HepG2 (cell line): ENCODE results near the gene ATIC. TPM values are rescaled to one million over a fixed set of nuclear protein-coding genes. Genes with fewer than 3 reads are reported as not detected.

Source experiments
- ARNTL ChIP-seq: sonication (generic); formaldehyde crosslinking; IDR thresholded peaks from 2 replicates; pipeline ENCODE4 v1.4.0; 2020; ENCODE audit warnings: mild to moderate bottlenecking, missing genetic modification reagents
- ATF7 ChIP-seq, 2 experiments: fragments of 450-650 bp in 1 of 2; sonication (generic) in 1 of 2; formaldehyde crosslinking in 1 of 2; IDR thresholded peaks; 2 replicates each; pipeline versions ENCODE4 v1.4.0 to v1.6.1; 2016 to 2020; ENCODE audit warnings: antibody characterized with exemption in 1 of 2, mild to moderate bottlenecking in 1 of 2, missing genetic modification reagents in 1 of 2
- EHMT2 ChIP-seq: fragments of 200-600 bp; sonication (generic); IDR thresholded peaks from 2 replicates; pipeline ENCODE4 v1.7.0; 2017; ENCODE audit warnings: antibody characterized with exemption, low read depth, low read length, borderline replicate concordance
- FOXP1 ChIP-seq, 2 experiments: fragments of 450-650 bp in 1 of 2; IDR thresholded peaks; 2 replicates each; pipeline ENCODE4 v1.6.1; 2017 to 2018; ENCODE audit warnings: antibody characterized with exemption in 1 of 2
- GPBP1L1 ChIP-seq: sonication (generic); formaldehyde crosslinking; IDR thresholded peaks from 2 replicates; pipeline ENCODE4 v1.5.0; 2020; ENCODE audit warnings: mild to moderate bottlenecking, missing genetic modification reagents
- IRF2 ChIP-seq: IDR thresholded peaks from 2 replicates; pipeline ENCODE4 v1.6.1; 2018; ENCODE audit warnings: missing genetic modification reagents, missing compliant biosample characterization
- JUN ChIP-seq: sonication (generic); formaldehyde crosslinking; IDR thresholded peaks from 2 replicates; pipeline ENCODE4 v1.4.0; 2020; ENCODE audit warnings: mild to moderate bottlenecking, missing genetic modification reagents
- PHF8 ChIP-seq: sonication (generic); formaldehyde crosslinking; IDR thresholded peaks from 2 replicates; pipeline ENCODE4 v1.5.0; 2020; ENCODE audit warnings: missing genetic modification reagents
- POLR2AphosphoS2 ChIP-seq: IDR thresholded peaks from 2 replicates; pipeline ENCODE4 v1.6.1; 2011; ENCODE audit warnings: low read depth, low read length, improper control_type of control experiment
- POLR2AphosphoS5 ChIP-seq: IDR thresholded peaks from 2 replicates; pipeline ENCODE4 v1.6.1; 2012; ENCODE audit warnings: low read depth, low read length
- RARA ChIP-seq: IDR thresholded peaks from 2 replicates; pipeline ENCODE4 v1.6.1; 2016; ENCODE audit warnings: missing genetic modification reagents, missing compliant biosample characterization
- TCF12 ChIP-seq, 2 experiments: fragments of 450-650 bp in 1 of 2; sonication (generic) in 1 of 2; formaldehyde crosslinking in 1 of 2; IDR thresholded peaks; 2 replicates each; pipeline versions ENCODE4 v1.6.1 to v1.8.0; 2017 to 2022; ENCODE audit warnings: antibody characterized with exemption in 1 of 2, mild to moderate bottlenecking in 1 of 2, missing genetic modification reagents in 1 of 2, moderate library complexity in 1 of 2
- XBP1 ChIP-seq: sonication (generic); formaldehyde crosslinking; IDR thresholded peaks from 2 replicates; pipeline ENCODE4 v1.5.0; 2020; ENCODE audit warnings: missing genetic modification reagents
- ZBTB33 ChIP-seq: sonication (generic); formaldehyde crosslinking; IDR thresholded peaks from 2 replicates; pipeline ENCODE4 v1.4.0; 2020; ENCODE audit warnings: missing genetic modification reagents
- ZNF552 ChIP-seq: sonication (generic); formaldehyde crosslinking; IDR thresholded peaks from 2 replicates; pipeline ENCODE4 v1.9.0; 2022; ENCODE audit warnings: missing genetic modification reagents, mild to moderate bottlenecking, borderline replicate concordance
- polyA plus RNA-seq, 8 experiments: library from polyadenylated mRNA; depleted of rRNA in 3 of 8; stranded (reverse) in 7 of 8; unstranded in 1 of 8; fragments of >200 nt; fragmentation: Illumina TruSeq in 4 of 8; extraction: Trizol in 4 of 8; gene quantifications; 2 replicates each; pipeline versions ENCODE4 v1.2.1 to v1.2.3, GENCODE V29; 2011 to 2016; ENCODE audit warnings: low read depth in 4 of 8, missing spikeins in 1 of 8, mixed read lengths in 1 of 8; ENCODE audit not compliant: insufficient read depth in 1 of 8
- total RNA-seq, 5 experiments: library from RNA; depleted of rRNA; stranded (reverse); fragments of >200 nt; fragmentation: Illumina TruSeq; extraction: Trizol; gene quantifications; 2 replicates each; pipeline ENCODE4 v1.2.3, GENCODE V29; 2016; ENCODE audit warnings: low read depth in 1 of 5
- TF ChIP-seq, protein P1 (sequence below): sonication (generic); formaldehyde crosslinking; IDR thresholded peaks from 2 replicates; pipeline ENCODE4 v1.5.1; 2020; ENCODE audit warnings: missing genetic modification reagents, mild to moderate bottlenecking, borderline replicate concordance
- TF ChIP-seq, protein P2 (sequence below): sonication (generic); IDR thresholded peaks from 2 replicates; pipeline ENCODE4 v1.6.1; 2016; ENCODE audit warnings: low read depth, borderline replicate concordance
- TF ChIP-seq, protein P3 (sequence below): sonication (generic); formaldehyde crosslinking; IDR thresholded peaks from 2 replicates; pipeline ENCODE4 v1.5.0; 2020; ENCODE audit warnings: mild to moderate bottlenecking, missing genetic modification reagents, borderline replicate concordance

The ATIC gene
- total and polyA plus RNA-seq, 2 of the 13 experiments (the other 11 are each of a cell fraction or from before 2014, with no cell fraction given), result 89.8 to 146 TPM

DNA sequence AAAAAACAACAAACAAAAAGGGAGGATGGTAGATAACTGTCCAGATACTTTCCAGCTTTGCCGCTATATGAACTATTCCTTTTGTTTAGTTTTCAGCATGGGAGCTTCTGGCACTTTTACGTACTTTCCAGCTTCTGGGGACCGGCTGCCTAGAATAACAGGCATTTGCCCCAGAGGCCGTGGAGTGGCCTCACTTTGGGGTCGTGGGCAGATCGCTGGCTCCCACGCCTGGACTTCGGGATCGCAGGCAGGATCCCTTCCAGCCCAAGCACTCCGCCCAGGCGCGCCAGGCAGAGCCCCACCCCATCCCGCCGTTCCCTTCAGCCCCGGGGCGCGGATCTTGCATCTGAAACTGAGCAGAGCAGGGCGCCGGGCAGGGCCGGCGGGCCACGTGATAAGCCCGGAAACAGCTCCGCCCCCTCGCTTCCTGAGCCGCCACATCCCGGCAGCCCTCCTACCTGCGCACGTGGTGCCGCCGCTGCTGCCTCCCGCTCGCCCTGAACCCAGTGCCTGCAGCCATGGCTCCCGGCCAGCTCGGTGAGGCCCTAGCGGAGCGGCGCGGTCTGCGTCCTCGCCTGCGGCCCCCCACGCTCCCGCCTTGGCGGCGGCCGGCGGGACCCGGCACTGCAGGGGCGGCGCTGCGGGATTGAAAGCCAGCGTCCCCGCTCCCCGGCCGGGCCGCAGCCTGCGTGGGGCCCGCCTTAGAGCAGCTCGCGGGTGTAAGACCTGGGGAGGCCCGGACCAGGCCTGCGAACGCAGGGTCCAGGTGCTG lies at the start of gene ATIC (continued):
- TF ChIP-seq POLR2AphosphoS2, result no peak
- peak; percentile 68 for TF ChIP-seq RARA (CRISPR knock-in tag)
- TF ChIP-seq TCF12 (IDR thresholded peaks at IDR 0.05), result no peak
- peak; percentile 96 for TF ChIP-seq TCF12 (CRISPR knock-in tag; IDR thresholded peaks at IDR 0.05)
- peak; percentile 89; the same call in 1 of the 2 replicates for TF ChIP-seq ZNF552 (CRISPR knock-in tag)
- TF ChIP-seq ATF7 (IDR thresholded peaks at IDR 0.05), result no peak
- TF ChIP-seq ATF7 (CRISPR knock-in tag; IDR thresholded peaks at IDR 0.05), result peak; percentile 90
- peak; percentile 93; the same call in 1 of the 2 replicates for TF ChIP-seq JUN (CRISPR knock-in tag)
- TF ChIP-seq ARNTL (CRISPR knock-in tag), result peak; percentile 99
- TF ChIP-seq ZBTB33, result 0 out of 2 replicates have a peak, but pooled peaks have one; percentile 38
- TF ChIP-seq, protein P1, sequence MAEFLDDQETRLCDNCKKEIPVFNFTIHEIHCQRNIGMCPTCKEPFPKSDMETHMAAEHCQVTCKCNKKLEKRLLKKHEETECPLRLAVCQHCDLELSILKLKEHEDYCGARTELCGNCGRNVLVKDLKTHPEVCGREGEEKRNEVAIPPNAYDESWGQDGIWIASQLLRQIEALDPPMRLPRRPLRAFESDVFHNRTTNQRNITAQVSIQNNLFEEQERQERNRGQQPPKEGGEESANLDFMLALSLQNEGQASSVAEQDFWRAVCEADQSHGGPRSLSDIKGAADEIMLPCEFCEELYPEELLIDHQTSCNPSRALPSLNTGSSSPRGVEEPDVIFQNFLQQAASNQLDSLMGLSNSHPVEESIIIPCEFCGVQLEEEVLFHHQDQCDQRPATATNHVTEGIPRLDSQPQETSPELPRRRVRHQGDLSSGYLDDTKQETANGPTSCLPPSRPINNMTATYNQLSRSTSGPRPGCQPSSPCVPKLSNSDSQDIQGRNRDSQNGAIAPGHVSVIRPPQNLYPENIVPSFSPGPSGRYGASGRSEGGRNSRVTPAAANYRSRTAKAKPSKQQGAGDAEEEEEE (CRISPR knock-in tag), result peak; percentile 93; the same call in 1 of the 2 replicates
- TF ChIP-seq, protein P2, sequence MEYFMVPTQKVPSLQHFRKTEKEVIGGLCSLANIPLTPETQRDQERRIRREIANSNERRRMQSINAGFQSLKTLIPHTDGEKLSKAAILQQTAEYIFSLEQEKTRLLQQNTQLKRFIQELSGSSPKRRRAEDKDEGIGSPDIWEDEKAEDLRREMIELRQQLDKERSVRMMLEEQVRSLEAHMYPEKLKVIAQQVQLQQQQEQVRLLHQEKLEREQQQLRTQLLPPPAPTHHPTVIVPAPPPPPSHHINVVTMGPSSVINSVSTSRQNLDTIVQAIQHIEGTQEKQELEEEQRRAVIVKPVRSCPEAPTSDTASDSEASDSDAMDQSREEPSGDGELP, result peak; percentile 79; the same call in 1 of the 2 replicates
- no peak for TF ChIP-seq GPBP1L1
- TF ChIP-seq, protein P3, sequence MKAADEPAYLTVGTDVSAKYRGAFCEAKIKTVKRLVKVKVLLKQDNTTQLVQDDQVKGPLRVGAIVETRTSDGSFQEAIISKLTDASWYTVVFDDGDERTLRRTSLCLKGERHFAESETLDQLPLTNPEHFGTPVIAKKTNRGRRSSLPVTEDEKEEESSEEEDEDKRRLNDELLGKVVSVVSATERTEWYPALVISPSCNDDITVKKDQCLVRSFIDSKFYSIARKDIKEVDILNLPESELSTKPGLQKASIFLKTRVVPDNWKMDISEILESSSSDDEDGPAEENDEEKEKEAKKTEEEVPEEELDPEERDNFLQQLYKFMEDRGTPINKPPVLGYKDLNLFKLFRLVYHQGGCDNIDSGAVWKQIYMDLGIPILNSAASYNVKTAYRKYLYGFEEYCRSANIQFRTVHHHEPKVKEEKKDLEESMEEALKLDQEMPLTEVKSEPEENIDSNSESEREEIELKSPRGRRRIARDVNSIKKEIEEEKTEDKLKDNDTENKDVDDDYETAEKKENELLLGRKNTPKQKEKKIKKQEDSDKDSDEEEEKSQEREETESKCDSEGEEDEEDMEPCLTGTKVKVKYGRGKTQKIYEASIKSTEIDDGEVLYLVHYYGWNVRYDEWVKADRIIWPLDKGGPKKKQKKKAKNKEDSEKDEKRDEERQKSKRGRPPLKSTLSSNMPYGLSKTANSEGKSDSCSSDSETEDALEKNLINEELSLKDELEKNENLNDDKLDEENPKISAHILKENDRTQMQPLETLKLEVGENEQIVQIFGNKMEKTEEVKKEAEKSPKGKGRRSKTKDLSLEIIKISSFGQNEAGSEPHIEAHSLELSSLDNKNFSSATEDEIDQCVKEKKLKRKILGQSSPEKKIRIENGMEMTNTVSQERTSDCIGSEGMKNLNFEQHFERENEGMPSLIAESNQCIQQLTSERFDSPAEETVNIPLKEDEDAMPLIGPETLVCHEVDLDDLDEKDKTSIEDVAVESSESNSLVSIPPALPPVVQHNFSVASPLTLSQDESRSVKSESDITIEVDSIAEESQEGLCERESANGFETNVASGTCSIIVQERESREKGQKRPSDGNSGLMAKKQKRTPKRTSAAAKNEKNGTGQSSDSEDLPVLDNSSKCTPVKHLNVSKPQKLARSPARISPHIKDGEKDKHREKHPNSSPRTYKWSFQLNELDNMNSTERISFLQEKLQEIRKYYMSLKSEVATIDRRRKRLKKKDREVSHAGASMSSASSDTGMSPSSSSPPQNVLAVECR (CRISPR knock-in tag), result peak; percentile 99
- no peak for TF ChIP-seq EHMT2
- TF ChIP-seq POLR2AphosphoS5, result peak; percentile 94
- TF ChIP-seq FOXP1 (IDR thresholded peaks at IDR 0.05), result no peak
- TF ChIP-seq FOXP1 (CRISPR knock-in tag; IDR thresholded peaks at IDR 0.05), result peak; percentile 22; the same call in 1 of the 2 replicates
- 0 out of 2 replicates have a peak, but pooled peaks have one; percentile 40 for TF ChIP-seq XBP1 (CRISPR knock-in tag)
- TF ChIP-seq PHF8 (CRISPR knock-in tag), result peak; percentile 89
- peak; percentile 89 for TF ChIP-seq IRF2 (CRISPR knock-in tag)
